Mesenchymal stem cell (in vitro differentiated cells and primary cell): ENCODE data around the gene ADAMTS17.
"Not testable (repeated sequence)": the region's sequence is repeated elsewhere in the genome, so short reads cannot be mapped to it uniquely, and the experiment has no call there.

Experiments used
- DNase-seq: peaks from one replicate; pipeline ENCODE4 v3.0.0-alpha.2; 2013
- H2AFZ ChIP-seq: one replicate; pipeline ENCODE4 v1.6.1; 2013; ENCODE audit warnings: low read depth, mild to moderate bottlenecking, control low read depth, inconsistent platforms, low read length, moderate library complexity
- H2AK5ac ChIP-seq: 2 replicates; pipeline ENCODE4 v1.6.1; 2013; ENCODE audit warnings: low read length, moderate library complexity, mild to moderate bottlenecking, inconsistent platforms; ENCODE audit not compliant: severe bottlenecking
- H2BK120ac ChIP-seq: one replicate; pipeline ENCODE4 v1.6.1; 2013; ENCODE audit warnings: low read depth, mild to moderate bottlenecking, inconsistent platforms, low read length, moderate library complexity
- H2BK12ac ChIP-seq, 2 experiments: one replicate each; pipeline ENCODE4 v1.6.1; 2013; ENCODE audit warnings: inconsistent platforms in 2 of 2, low read length in 2 of 2, mild to moderate bottlenecking in 2 of 2, moderate library complexity in 2 of 2, control low read depth in 1 of 2
- H2BK15ac ChIP-seq: one replicate; pipeline ENCODE4 v1.6.1; 2013; ENCODE audit warnings: mild to moderate bottlenecking, low read depth, inconsistent platforms; ENCODE audit not compliant: poor library complexity, severe bottlenecking
- H2BK5ac ChIP-seq: 2 replicates; pipeline ENCODE4 v1.6.1; 2013; ENCODE audit warnings: low read depth, mild to moderate bottlenecking, low read length, control low read depth, inconsistent platforms; ENCODE audit not compliant: poor library complexity, severe bottlenecking
- H3K14ac ChIP-seq, 2 experiments: one replicate each; pipeline ENCODE4 v1.6.1; 2013; ENCODE audit warnings: inconsistent platforms in 2 of 2, low read length in 2 of 2, control low read depth in 1 of 2, mild to moderate bottlenecking in 1 of 2, moderate library complexity in 1 of 2
- H3K18ac ChIP-seq, 2 experiments: one replicate each; pipeline ENCODE4 v1.6.1; 2013; ENCODE audit warnings: inconsistent platforms in 2 of 2, low read length in 2 of 2, control low read depth in 1 of 2, low read depth in 1 of 2, mild to moderate bottlenecking in 1 of 2
- H3K23ac ChIP-seq, 2 experiments: one replicate each; pipeline ENCODE4 v1.6.1; 2013; ENCODE audit warnings: inconsistent platforms in 2 of 2, low read length in 2 of 2, mild to moderate bottlenecking in 2 of 2, moderate library complexity in 2 of 2, control low read depth in 1 of 2
- H3K27ac ChIP-seq: 2 replicates; pipeline ENCODE4 v1.5.1; 2013; ENCODE audit warnings: mild to moderate bottlenecking, moderate library complexity, low read length, control low read depth, inconsistent platforms; ENCODE audit not compliant: poor library complexity, severe bottlenecking
- H3K27me3 ChIP-seq, 2 experiments: 2 replicates each; pipeline versions ENCODE4 v1.6.1 to v1.7.0; 2013; ENCODE audit warnings: low read length in 2 of 2, mild to moderate bottlenecking in 2 of 2, moderate library complexity in 2 of 2, control low read depth in 1 of 2, inconsistent platforms in 1 of 2; ENCODE audit not compliant: control insufficient read depth in 1 of 2, insufficient read depth in 1 of 2
- H3K36me3 ChIP-seq, 2 experiments: 2 replicates each; pipeline versions ENCODE4 v1.6.1 to v1.7.0; 2013; ENCODE audit warnings: low read length in 2 of 2, control low read depth in 1 of 2, inconsistent platforms in 1 of 2, low read depth in 1 of 2, mild to moderate bottlenecking in 1 of 2; ENCODE audit not compliant: insufficient read depth in 2 of 2, control insufficient read depth in 1 of 2
- H3K4ac ChIP-seq, 2 experiments: one replicate each; pipeline ENCODE4 v1.6.1; 2013; ENCODE audit warnings: inconsistent platforms in 2 of 2, low read length in 2 of 2, mild to moderate bottlenecking in 2 of 2, moderate library complexity in 2 of 2, control low read depth in 1 of 2, low read depth in 1 of 2
- H3K4me1 ChIP-seq: 2 replicates; pipeline ENCODE4 v1.6.1; 2013; ENCODE audit warnings: low read depth, low read length, control low read depth; ENCODE audit not compliant: control insufficient read depth, insufficient read depth
- H3K4me2 ChIP-seq: 2 replicates; pipeline ENCODE4 v1.6.1; 2013; ENCODE audit warnings: low read length, mild to moderate bottlenecking, inconsistent platforms; ENCODE audit not compliant: poor library complexity, severe bottlenecking
- H3K4me3 ChIP-seq, 2 experiments: 2 replicates each; pipeline versions ENCODE4 v1.5.1 to v1.7.0; 2013; ENCODE audit warnings: low read length in 2 of 2, mild to moderate bottlenecking in 2 of 2, control low read depth in 1 of 2, low read depth in 1 of 2; ENCODE audit not compliant: insufficient read depth in 1 of 2
- H3K79me1 ChIP-seq: replicated peaks from 2 replicates; pipeline ENCODE4 v1.6.1; 2013; ENCODE audit warnings: mild to moderate bottlenecking, control low read depth, low read length, inconsistent platforms; ENCODE audit not compliant: poor library complexity, severe bottlenecking
- H3K9ac ChIP-seq: 2 replicates; pipeline ENCODE4 v1.7.0; 2013; ENCODE audit warnings: mild to moderate bottlenecking, low read length, moderate library complexity
- H3K9me3 ChIP-seq: 2 replicates; pipeline ENCODE4 v1.7.0; 2013; ENCODE audit warnings: mild to moderate bottlenecking, low read length; ENCODE audit not compliant: control insufficient read depth
- H4K8ac ChIP-seq: one replicate; pipeline ENCODE4 v1.6.1; 2013; ENCODE audit warnings: inconsistent platforms, mild to moderate bottlenecking, low read length, moderate library complexity
- H4K91ac ChIP-seq: one replicate; pipeline ENCODE4 v1.6.1; 2013; ENCODE audit warnings: mild to moderate bottlenecking, low read length, inconsistent platforms
- WGBS: methylation state at CpG from one replicate; pipeline ENCODE4 v1.1.7; 2013; ENCODE audit warnings: mixed read lengths; 5-methylcytosine and 5-hydroxymethylcytosine counted together

Gene ADAMTS17

DNA sequence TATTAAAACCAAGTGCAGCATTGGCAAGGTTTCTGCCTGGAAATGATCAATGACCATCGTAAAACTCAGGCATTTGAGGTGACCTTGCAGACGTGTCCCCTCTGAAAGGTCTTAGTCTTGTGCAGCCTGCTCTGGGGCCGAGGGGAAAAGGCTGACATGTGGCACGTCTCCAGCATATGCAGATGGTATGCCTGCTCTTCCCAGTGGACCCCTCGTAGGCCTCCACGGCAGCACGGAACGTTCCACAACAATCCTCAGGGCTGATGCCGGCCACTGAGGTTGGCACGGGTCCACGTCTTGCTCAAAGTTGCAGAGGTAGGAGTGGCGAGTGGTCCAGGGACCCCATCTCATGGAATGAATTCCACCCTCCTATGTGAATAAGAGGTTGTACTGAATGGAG, 361.0 kb downstream of the ADAMTS17 start:
- H3K18ac ChIP-seq: no peak overlapping the region
- no peak overlapping the region for H2AFZ ChIP-seq
- H3K4me1 ChIP-seq: peaks cover 29% of the 10 kb centered on the region
- 73% methylated on average over 12 of the region's 12 CpGs for WGBS
- H2BK15ac ChIP-seq: no peak overlapping the region
- H3K27ac ChIP-seq: no peak overlapping the region
- no peaks in the 10 kb centered on the region for H3K9me3 ChIP-seq
- no peaks in the 10 kb centered on the region for H3K36me3 ChIP-seq
- H3K14ac ChIP-seq: no peak overlapping the region
- no peak overlapping the region for H3K4ac ChIP-seq
- H3K4me2 ChIP-seq: no peak overlapping the region
- H3K4me3 ChIP-seq: no peak overlapping the region
- H3K23ac ChIP-seq: no peak overlapping the region
- H2BK120ac ChIP-seq: no peak overlapping the region
- H2BK12ac ChIP-seq: no peak overlapping the region
- no peak overlapping the region for H3K9ac ChIP-seq
- DNase-seq: no peak
- H3K27me3 ChIP-seq: peaks cover 0 to 18% of the 10 kb centered on the region in 2 experiments
- no peak overlapping the region for H2AK5ac ChIP-seq
- H2BK5ac ChIP-seq: no peak overlapping the region
- no peaks in the 10 kb centered on the region for H3K79me1 ChIP-seq
- H4K8ac ChIP-seq: no peak overlapping the region
- no peak overlapping the region for H4K91ac ChIP-seq

DNA sequence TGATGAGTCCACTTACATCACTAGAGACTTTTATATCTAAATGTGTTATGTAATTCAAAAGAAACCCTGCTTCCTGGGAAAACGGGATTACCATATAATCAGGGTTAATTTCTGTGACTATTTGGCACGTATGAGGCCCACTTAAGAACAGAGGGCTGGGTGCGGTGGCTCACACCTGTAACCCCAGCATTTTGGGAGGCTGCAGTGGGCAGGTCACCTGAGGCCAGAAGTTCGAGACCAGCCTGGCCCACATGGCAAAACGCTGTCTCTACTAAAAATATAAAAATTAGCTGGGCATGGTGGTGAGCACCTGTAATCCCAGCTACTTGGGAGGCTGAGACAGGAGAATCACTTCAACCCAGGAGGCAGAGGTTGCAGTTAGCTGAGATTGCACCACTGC, 361.9 kb downstream of the ADAMTS17 start:
- H3K9ac ChIP-seq, H3K14ac ChIP-seq, H2BK15ac ChIP-seq, H3K18ac ChIP-seq, H2BK120ac ChIP-seq, H3K4ac ChIP-seq, H3K27ac ChIP-seq, H2BK5ac ChIP-seq, H3K4me3 ChIP-seq, H4K91ac ChIP-seq, H2AK5ac ChIP-seq, H3K23ac ChIP-seq, H2BK12ac ChIP-seq, H3K9me3 ChIP-seq, DNase-seq, H3K4me2 ChIP-seq, H3K36me3 ChIP-seq, H2AFZ ChIP-seq, H3K79me1 ChIP-seq, H4K8ac ChIP-seq: not testable (repeated sequence)
- Histone ChIP-seq H3K4me1 (peaks cover 29% of the 10 kb centered on the region), H3K27me3 (peaks cover 0 to 18% of the 10 kb centered on the region in 2 experiments)
- WGBS: 93% methylated on average over 5 of the region's 5 CpGs

DNA sequence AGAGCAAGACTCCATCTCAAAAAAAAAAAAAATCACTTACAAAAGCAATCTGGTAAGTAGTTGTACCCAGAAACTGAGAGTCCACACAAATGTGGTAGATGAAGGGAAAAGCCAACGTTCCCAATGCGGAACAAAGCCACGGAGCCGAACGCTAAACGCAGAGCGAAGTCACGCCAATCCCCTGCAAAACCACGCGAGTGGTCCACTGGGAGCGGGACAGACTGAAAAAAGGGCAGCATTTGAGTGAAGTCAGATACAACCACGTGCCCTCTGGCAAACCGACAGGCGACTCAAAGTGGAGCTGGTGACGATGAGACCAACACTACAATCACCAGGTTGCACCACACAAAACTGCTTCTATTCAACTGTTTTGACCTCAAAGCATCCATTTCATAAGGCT, 362.4 kb downstream of the ADAMTS17 start:
- no peak overlapping the region for H3K4me3 ChIP-seq

DNA sequence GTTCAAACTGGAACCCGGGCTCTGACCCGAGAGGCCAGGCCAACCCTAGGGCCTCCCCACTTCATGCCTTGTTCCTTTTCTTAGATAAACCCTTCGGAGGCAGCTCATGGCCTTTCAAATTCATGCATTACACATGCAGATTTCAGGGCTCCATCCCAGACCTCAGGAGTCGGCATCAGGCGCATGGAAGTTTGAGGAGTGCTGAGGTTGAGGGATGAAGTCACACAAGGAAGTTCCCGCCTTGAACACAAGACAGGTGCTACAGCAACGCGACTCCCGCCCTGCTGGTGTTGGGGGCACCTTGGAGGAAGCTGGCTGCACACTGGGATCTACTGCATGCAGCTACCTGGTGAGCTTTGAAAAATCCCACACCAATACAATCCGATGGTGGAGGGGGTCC, 363.3 kb downstream of the ADAMTS17 start:
- Histone ChIP-seq H3K27me3 (peaks cover 0 to 21% of the 10 kb centered on the region in 2 experiments), H3K4me3 (no peak overlapping the region), H3K27ac (no peak overlapping the region), H3K9me3 (no peaks in the 10 kb centered on the region), H3K18ac (no peak overlapping the region), H4K91ac (no peak overlapping the region), H2BK12ac (no peak overlapping the region), H3K9ac (no peak overlapping the region), H2AFZ (no peak overlapping the region), H3K4ac (no peak overlapping the region), H2BK15ac (no peak overlapping the region), H4K8ac (no peak overlapping the region), H2BK120ac (no peak overlapping the region), H2BK5ac (no peak overlapping the region), H3K79me1 (no peaks in the 10 kb centered on the region), H3K4me2 (no peak overlapping the region), H3K36me3 (no peaks in the 10 kb centered on the region), H3K14ac (no peak overlapping the region), H2AK5ac (no peak overlapping the region), H3K4me1 (peaks cover 21% of the 10 kb centered on the region), H3K23ac (no peak overlapping the region)
- no peak for DNase-seq
- 78% methylated on average over 8 of the region's 10 CpGs for WGBS

More for the DNA sequence above, 362.4 kb downstream of the ADAMTS17 start:
- DNase-seq: no peak
- Histone ChIP-seq H3K4ac (no peak overlapping the region), H3K23ac (no peak overlapping the region), H2BK12ac (no peak overlapping the region), H3K27me3 (peaks cover 0 to 18% of the 10 kb centered on the region in 2 experiments), H3K36me3 (no peaks in the 10 kb centered on the region), H3K14ac (no peak overlapping the region), H3K4me2 (no peak overlapping the region), H3K9ac (no peak overlapping the region), H3K4me1 (peaks cover 29% of the 10 kb centered on the region), H3K27ac (no peak overlapping the region), H4K8ac (no peak overlapping the region), H3K79me1 (no peaks in the 10 kb centered on the region), H2AK5ac (no peak overlapping the region), H4K91ac (no peak overlapping the region), H2BK5ac (no peak overlapping the region), H2AFZ (no peak overlapping the region), H3K9me3 (no peaks in the 10 kb centered on the region), H3K18ac (no peak overlapping the region), H2BK15ac (no peak overlapping the region), H2BK120ac (no peak overlapping the region)
- 99% methylated on average over 15 of the region's 15 CpGs for WGBS
